GM19043 (cell line): Measurements from ENCODE around the gene TMEM40.
"Not testable (repeated sequence)": the region's sequence is repeated elsewhere in the genome, so short reads cannot be mapped to it uniquely, and the experiment has no call there.

Experiments
- ATAC-seq: cut with Tn5 transposase; IDR thresholded peaks from one replicate; pipeline ENCODE4 v1.9.1; 2021; ENCODE audit warnings: low read depth; ENCODE audit not compliant: unreplicated experiment

TMEM40 gene

DNA sequence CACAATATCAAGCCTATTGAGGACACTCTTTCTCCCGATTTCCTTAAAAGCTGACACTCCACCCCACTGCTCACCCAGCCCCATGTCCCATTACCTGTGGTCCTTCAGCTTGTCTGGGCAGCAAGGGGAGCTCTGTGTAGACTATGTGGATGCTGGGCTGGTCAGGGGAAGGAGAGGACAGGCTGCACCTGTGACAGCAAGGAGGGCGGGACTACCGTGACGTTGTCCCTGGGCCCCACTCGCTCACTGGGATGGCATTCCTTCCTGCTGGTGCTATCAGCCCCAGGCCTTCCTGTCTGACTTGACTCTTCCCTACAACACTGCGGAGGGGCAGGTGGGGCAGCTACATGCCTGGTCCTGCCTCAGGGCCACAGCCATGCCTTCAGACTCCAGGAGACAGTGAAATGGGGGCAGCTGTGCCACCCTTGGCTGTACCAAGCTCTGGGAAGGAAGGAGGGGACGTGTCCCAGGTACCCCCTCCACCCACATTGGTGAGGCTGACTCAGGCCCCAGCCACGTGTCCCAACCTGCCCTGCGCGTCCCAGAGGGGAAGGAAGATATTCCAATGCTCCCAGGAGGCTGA is at the start of gene TMEM40:
Gene TMEM40 (minus strand): TSS at position 163 of the 583 bp plus-strand sequence. CDS start 9,427 bp downstream, outside the sequence.
- no peak for ATAC-seq

GRCh38 chr3:12808587-12808986 is 49.5 kb upstream of the TMEM40 start:
- ATAC-seq, result no peak

DNA sequence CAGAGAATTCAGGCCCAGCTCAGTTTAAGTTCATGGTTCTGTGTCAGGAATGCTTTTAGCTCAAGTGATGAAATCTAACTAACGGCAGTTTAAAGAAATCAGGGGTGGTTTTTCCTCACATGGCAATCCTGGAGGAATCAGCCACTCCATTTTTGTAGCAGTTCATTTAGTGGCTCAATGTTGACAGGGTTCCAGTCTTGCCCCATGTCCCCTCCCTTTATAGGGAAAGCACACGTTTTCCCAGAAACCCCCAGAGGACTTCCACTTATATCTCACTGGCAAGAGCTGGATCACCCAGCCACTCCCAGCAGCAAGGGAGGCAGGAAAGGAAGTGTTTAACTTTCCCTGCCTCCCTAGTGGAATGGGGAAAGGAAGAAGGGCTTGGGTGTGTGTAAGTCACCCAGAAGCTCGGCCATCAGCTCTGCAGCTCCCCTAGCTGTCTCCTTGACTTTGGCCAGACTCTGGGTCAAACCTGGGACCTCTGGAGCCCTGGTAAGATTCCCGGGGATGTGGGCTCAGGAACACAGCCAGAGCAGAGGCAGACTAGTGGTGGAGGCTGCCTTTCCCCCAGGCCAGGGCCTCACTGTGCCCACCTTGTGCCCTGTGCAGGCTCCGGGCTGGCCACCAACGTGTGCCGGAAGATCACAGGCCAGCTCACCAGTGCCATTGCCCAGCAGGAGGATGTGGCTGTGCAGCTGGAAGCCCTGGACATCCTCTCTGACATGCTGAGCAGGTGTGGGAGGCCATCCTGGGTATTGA is 48.7 kb upstream of the TMEM40 start:
- no peak for ATAC-seq

DNA sequence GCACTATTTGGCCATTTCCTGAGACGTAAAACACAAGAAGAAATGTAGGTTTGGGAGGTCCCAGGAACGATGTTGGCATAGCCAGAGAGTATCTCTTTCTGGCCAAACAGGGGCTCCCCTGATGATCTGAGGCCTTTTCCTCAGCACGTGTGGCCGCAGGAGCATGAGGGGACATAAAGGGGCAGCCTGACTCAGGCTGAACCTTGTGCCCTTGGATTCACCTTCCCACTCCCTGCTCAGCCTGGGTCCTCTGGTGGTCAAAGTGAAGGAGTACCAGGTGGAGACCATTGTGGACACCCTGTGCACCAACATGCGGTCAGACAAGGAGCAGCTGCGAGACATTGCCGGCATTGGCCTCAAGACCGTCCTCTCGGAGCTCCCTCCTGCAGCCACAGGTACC is 48.0 kb upstream of the TMEM40 start:
- no peak for ATAC-seq

- no peak for ATAC-seq
These were observed 44.3 kb upstream of the TMEM40 start for GRCh38 chr3:12803371-12803770.

DNA sequence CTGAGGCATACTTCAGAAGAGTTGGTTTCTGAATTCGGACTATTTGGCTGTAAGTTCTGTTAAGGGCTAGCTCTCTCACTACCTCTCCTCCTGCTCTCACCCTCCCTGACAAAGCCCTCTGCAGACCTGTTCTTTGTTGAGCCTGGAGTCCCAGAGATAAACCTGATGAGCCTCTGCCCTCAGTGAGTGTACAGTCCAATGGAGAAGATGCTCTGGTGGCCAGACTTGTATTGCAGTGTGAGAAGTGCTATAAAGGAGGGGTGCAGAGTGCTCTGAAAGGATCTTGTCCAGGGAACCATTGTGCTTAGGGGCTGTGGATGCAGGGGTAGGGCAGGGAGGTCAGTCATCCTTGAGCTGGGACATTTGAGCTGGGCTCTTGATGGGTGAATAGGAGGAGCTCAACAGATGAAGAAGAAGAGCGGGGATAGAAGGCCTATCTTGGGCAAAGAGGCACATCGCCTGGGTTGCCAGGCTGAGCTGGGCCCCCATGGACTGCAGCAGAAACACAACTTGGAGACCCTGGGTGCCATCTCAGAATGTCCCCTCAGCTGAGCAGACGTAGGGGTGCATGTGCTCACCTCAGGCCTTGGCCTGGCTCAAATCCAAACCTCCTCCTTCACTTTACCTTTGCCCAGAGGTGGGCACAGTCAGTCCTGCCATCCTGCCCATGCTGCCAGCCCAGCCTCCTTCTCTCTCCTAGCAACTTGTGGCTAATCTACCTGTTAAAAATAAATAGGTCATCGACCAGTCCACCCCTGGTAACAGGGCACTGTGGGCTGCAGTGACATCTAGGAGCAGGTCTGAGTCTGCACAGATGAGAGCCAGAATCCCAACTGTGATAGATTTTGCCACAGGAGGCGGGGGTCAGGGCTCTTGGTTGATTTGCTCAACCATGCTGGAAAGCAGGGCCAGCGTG is 40.7 kb upstream of the TMEM40 start:
- ATAC-seq, result no peak

DNA sequence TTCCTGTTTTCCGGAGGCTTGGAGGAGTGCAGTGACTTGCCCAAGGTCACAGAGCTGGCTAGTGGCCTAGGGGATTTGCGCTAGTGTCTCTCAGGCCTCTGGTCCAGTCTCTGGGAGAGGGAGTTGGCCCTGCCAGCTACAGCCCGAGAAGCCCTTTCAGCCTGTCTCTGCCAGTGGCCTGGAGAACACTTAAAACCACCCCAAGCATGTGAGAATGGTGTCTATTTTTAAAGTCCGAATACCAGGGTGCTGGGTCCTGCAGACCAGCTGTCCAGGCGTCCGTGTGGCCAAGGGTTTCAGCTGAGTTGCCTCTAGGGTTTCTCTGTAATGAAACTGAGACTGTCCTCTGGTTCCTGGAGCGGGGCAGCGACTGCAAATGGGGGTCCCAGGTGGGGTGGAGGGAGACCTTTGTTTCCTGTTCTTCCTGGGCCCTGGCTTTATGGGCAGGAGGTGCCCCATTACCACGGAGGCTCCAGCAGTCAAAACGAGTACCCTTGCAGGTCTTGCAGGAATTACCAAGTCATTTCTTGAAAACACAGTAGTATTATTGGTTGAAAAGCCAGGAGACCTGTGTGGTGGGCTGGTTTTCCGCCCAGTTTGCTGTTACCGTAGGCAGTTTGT is 39.6 kb upstream of the TMEM40 start:
- ATAC-seq, result no peak

DNA sequence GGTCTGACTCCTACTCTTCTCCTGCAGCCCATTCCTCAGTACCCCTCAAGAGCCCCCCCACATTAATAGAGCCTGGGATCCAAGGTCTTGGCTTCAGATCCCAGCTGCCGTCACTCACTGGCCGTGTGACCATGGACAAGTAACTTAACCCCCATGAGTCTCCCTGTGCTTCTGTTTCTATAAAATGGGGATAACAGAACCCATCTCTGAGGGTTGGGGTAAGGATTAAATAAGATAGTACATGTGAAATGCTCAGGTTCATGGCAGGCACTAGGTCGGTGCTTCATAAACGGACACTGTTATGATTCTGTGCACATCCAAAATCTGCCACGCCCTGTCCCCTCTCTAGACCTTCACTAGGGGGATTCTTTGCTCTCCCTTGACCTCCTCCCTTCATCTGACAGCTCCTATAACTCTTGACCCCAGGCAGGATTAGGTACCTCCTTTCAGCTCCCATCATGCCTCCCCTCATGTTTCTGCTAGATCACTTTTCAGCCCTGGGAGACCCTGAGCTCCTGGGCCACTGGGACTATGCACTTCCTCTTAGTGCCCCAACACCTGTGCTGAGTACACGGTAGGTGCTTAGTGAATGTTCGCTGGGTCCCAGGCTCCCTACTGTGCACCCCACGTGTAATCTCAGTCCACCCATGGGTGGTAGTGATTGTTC is 39.0 kb upstream of the TMEM40 start:
- ATAC-seq, result no peak

- no peak for ATAC-seq
These were observed 38.2 kb upstream of the TMEM40 start for GRCh38 chr3:12797124-12797891.

DNA sequence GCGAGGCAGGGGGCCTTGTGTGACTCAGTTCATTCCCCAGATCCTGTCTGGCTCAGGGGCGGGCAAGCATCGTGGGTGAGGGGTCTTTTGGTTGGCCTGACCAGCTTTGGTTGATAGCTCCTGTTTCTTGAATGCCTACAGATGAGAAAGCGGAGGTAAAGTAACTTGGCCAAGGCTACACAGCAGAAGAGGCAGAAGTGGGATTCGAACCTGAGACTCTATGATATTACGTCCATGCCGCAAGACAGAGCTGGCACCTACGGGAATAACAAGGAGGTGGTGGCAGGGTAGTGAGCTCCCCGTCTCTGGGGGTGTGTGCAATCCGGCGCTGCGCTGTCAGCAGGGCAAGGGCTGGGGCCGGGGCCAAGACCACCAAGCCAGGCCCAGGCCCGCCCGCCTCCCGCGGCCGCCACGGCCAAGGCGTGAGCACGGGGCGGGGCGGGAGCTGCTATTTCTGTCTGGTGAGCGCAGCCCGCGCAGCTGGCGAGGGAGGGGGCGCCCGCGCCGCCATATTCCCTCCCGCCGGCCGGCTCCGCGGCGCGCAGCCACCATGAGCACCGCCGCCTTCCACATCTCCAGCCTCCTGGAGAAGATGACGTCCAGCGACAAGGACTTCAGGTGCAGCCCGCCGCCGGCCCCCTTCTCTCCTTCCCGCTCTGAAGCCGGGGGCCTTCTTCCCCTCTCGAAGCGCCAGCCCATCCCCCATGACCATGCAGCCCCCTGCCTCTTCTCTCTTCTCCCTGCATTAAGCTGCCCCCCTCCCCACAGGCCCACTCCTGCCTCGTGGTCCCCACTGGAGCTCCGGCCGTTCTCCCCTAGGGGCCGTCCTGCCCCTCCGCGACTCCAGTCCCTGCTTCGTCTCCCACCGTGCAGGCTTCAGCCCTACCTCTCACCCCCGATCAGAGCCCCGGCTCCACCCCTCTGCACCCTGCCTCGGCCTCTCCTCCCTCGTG is 37.4 kb upstream of the TMEM40 start, which contains the start of gene CAND2:
Gene CAND2 (plus strand): TSS at position 510 of the 953 bp plus-strand sequence. CDS start 41 bp downstream, at position 551.
- ATAC-seq, result no peak

GRCh38 chr3:12793701-12794100 is 34.6 kb upstream of the TMEM40 start:
- ATAC-seq, result no peak

- no peak for ATAC-seq
These were observed 32.4 kb upstream of the TMEM40 start for GRCh38 chr3:12791430-12791829.

DNA sequence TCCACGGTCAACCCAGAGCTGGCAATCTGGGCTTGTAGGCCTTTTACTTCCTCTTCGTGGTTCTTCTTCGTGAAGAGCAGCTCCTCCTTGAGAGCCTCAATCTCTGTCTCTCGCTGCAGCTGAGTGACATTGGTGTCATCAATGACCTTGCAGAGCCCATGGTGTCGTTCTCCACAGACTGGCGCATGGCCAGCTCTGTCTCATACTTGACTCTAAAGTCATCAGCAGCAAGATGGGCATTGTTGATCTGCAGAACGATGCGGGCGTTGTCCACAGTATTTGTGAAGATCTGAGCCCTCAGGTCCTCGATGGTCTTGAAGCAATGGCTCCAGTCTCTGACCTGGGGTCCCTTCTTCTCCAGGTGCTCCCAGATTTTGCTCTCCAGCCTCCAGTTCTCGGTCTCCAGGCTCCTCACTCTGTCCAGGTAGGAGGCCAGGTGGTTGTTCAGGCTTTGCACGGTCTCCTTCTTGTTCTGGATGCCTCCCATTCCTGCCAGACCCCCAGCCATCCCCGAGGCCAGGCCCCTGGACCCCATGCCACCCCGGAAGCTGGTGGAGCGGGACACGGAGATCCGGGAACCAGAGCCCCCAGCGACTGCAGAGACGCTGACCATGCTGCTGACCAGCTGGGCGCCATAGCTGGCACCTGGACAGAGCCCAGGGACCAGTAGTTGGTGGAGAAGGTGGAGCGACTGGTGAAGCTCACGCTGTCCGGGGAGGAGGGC is 29.1 kb upstream of the TMEM40 start:
- ATAC-seq, result not testable (repeated sequence)

- not testable (repeated sequence) for ATAC-seq
These were observed 28.3 kb upstream of the TMEM40 start for GRCh38 chr3:12787346-12787745.

DNA sequence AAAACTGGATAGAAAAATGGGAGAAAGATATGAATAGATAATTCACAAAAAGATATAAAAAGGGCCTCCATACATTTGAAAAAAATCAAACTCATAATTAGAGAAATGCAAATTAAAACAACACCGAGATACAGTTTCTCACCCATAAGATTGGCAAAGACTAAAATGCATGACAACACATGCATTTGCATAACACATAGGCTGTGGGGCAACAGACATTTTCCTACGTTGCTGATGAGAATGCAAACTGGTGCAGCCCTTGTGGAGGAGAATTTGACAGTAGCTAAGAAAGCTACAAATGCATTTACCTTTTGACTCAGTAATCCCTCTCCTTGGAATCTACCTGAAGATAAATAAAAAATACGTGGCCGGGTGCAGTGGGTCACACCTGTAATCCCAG is 26.0 kb upstream of the TMEM40 start:
- no peak for ATAC-seq

DNA sequence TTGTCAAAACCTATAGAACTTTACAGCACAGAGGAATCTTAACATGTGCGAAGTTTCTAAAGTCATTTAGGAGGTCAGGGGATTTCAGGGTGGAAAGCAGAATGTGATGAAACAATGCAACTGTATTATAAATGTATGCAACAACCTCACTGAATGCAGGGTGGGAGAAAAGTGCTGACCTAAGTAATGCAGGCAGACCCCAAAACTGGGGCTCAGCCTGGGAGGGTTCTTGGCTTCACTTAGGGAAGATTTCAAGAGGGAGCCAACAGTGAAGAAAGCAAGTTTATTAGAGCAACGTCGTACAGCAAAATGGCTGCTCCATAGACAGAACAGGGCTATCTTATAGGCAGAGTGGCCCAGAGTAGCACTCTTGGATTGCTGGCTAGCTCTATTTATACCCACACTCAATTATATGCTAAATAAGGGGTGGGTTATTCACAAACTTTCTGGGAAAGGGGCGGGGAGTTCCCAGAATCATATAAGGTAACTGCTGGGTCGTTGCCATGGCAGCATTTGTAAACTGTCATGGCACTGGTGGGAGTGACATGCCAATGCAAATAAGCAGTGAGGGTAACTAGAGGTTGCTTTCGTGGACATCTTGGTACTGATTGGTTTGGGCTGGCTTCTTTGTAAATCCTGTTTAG is 23.2 kb upstream of the TMEM40 start:
- no peak for ATAC-seq

DNA sequence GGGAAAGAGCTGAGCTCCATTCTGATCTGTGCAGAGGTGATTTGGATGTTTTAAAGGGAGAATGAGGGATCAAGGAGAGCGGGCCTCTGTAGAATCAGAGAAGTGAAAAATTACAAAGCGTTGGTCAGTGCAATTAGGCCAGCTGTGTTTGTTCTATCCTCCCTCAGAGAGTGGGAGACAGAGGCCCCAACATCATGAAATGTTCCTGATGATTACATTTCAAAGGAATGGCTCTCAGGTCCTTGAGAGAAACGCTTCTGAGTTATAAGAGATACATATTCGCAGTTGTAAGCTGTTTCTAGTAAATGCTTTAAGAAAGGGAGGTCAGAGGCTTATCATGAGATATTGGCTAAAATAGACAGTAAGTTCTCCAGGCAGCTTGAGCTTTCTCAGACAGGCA is 21.7 kb upstream of the TMEM40 start:
- no peak for ATAC-seq
